Activated CD4-positive, alpha-beta memory T cell treated with anti-CD3 and anti-CD28 coated beads, Interleukin-2, amount 10 ng/mL, durations not matched to agents 7 days and 5 days (primary cell): ENCODE results near the gene CD247. TPM values are rescaled to one million over a fixed set of nuclear protein-coding genes. Genes with fewer than 3 reads are reported as not detected.

Experiments used
- total RNA-seq, 2 experiments: library from RNA; stranded (reverse); gene quantifications; one replicate each; pipeline ENCODE4 v1.2.3, GENCODE V29; 2021

CD247 gene
- total RNA-seq, 2 experiments from 2014 or later, result 239 to 242 TPM

Other genes with a start within 250 kb of the CD247 start
- 10 to 100 TPM; 19.5 TPM for gene CREG1, start 35.2 kb upstream of the CD247 start, total RNA-seq
- 100 to 1,000 TPM; 155 to 158 TPM for gene RCSD1, start 111.7 kb upstream of the CD247 start, total RNA-seq
- 10 to 100 TPM; 17.4 to 19.0 TPM for gene MPZL1, start 203.5 kb upstream of the CD247 start, total RNA-seq